A549 treated with CpdA at 1 μM for 4 hours (cell line): Measurements from ENCODE around the gene ARL4D. TPM values are rescaled to one million over a fixed set of nuclear protein-coding genes. Genes with fewer than 3 reads are reported as not detected.

Experiments used
- total RNA-seq: library from RNA; stranded (reverse); fragments of 200-300 nt; extraction: Qiagen RNA extraction; gene quantifications from 5 replicates; pipeline ENCODE4 v1.2.3, GENCODE V29; 2022; ENCODE audit warnings: low read depth

Gene ARL4D, protein sequence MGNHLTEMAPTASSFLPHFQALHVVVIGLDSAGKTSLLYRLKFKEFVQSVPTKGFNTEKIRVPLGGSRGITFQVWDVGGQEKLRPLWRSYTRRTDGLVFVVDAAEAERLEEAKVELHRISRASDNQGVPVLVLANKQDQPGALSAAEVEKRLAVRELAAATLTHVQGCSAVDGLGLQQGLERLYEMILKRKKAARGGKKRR
- total RNA-seq: 14.7 to 21.3 TPM (median 18.4 TPM) in 5 replicates

GRCh38 chr17:43398724-43399595 is at the start of gene ARL4D:
Gene ARL4D (plus strand): TSS chr17:43398993. CDS start chr17:43399733, 740 bp downstream.

Other genes starting within 250 kb of the ARL4D start
- gene NBR1, start 227.8 kb upstream of the ARL4D start, total RNA-seq: 35.9 to 52.1 TPM (median 44.9 TPM) in 5 replicates
- 0.85 to 1.6 TPM (median 1.1 TPM) in 5 replicates for gene TMEM106A, start 187.1 kb upstream of the ARL4D start, total RNA-seq
- not detected in 5 replicates for gene CCDC200, start 170.4 kb upstream of the ARL4D start, total RNA-seq
- not detected in 5 replicates for gene RNU2-1, start 165.0 kb upstream of the ARL4D start, total RNA-seq
- 41.4 to 46.7 TPM (median 44.4 TPM) in 5 replicates for gene DHX8, start 85.0 kb downstream of the ARL4D start, total RNA-seq
- gene ETV4, start 147.3 kb downstream of the ARL4D start, total RNA-seq: 46.0 to 51.3 TPM (median 49.7 TPM) in 5 replicates